ENCODE measurements around the gene ACSM6.

DNA sequence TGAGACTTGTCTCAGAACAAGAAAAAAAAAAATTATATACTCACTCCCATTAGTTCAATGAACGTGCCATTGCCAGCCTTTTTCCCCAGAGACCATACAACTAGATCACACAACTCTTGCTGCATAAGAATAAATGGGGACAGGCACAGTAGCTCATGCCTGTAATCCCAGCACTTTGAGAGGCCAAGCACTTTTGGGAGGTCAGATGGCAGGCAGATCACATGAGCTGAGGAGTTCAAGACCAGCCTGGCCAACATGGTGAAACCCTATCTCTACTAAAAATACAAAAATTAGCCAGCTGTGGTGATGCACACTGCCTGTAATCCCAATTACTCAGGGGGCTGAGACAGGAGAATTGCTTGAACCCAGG lies 83.1 kb downstream of the ACSM6 start:
- TF ChIP-seq, protein P1, sequence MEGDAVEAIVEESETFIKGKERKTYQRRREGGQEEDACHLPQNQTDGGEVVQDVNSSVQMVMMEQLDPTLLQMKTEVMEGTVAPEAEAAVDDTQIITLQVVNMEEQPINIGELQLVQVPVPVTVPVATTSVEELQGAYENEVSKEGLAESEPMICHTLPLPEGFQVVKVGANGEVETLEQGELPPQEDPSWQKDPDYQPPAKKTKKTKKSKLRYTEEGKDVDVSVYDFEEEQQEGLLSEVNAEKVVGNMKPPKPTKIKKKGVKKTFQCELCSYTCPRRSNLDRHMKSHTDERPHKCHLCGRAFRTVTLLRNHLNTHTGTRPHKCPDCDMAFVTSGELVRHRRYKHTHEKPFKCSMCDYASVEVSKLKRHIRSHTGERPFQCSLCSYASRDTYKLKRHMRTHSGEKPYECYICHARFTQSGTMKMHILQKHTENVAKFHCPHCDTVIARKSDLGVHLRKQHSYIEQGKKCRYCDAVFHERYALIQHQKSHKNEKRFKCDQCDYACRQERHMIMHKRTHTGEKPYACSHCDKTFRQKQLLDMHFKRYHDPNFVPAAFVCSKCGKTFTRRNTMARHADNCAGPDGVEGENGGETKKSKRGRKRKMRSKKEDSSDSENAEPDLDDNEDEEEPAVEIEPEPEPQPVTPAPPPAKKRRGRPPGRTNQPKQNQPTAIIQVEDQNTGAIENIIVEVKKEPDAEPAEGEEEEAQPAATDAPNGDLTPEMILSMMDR (IDR thresholded peaks at IDR 0.05): no peak
- peak in 1 of 2 donors; percentile 28 for TF ChIP-seq EP300 (IDR thresholded peaks at IDR 0.05)

Data from tibial nerve (tissue), 4 donors.